ENCODE measurements around the gene RNF224. TPM values are rescaled to one million over a fixed set of nuclear protein-coding genes. Genes with fewer than 3 reads are reported as not detected.
A peak's percentile ranks its signal among the peaks of the same experiment; 100 is the strongest.

The RNF224 gene
- total and polyA plus RNA-seq, 2 experiments from 2014 or later = 0.63 TPM; not detected in 1

DNA sequence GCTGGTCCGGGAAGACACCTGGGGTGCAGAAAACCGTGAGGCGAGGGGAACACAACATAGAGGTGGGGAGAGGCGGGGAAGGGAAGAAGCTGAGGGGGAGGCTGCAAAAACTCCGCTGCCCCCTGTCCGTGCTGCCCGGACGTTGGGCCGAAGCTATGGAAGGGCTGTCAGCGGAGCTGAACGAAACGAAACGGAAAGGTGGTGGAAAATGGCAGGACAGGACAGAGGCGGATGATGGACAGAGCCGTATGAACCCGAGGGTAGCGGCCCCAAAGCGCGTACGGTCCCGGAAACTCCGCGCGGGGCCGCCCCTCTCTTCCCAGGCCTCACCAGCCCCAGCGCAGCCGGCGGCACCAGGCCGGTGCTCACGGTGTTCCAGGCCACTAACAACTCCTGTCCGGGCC lies 39.2 kb upstream of the RNF224 start:
- Histone ChIP-seq H2AFZ (peak overlapping the region; percentile 91; the same call in 1 of the 2 replicates), H3K27ac (ENCODE audit: low read depth) (no peak overlapping the region)
- H3K27ac Mint-ChIP-seq = peak overlapping the region; percentile 84; the same call in 1 of the 2 replicates

More for the DNA sequence above, 39.2 kb upstream of the RNF224 start:
- Histone ChIP-seq H3K4me3 (peak overlapping the region; percentile 94), H3K79me2 (replicated peaks; ENCODE audit: insufficient read depth) (peaks cover 25% of the 10 kb centered on the region), H3K36me3 (ENCODE audit: insufficient read depth) (no peaks in the 10 kb centered on the region), H3K4me2 (peak overlapping the region; percentile 93), H3K27me3 (ENCODE audit: insufficient read depth) (no peaks in the 10 kb centered on the region), H3F3A (replicated peaks; ENCODE audit: low read depth) (0 out of 2 replicates have a peak, but pooled peaks cover 4% of the 10 kb centered on the region), H3K9me2 (ENCODE audit: insufficient read depth) (no peaks in the 10 kb centered on the region), H4K20me1 (replicated peaks; ENCODE audit: insufficient read depth) (peaks cover 5% of the 10 kb centered on the region; the same call in 1 of the 2 replicates), H3K4me1 (ENCODE audit: insufficient read depth) (peaks cover 13% of the 10 kb centered on the region)
- Mint-ChIP-seq H3K4me1 (peaks cover 9% of the 10 kb centered on the region), H3K9me3 (no peaks in the 10 kb centered on the region), H3K4me3 (peak overlapping the region; percentile 91), H3K36me3 (ENCODE audit: low read depth) (peaks cover 17% of the 10 kb centered on the region), H3K27me3 (ENCODE audit: insufficient read depth, low read depth, poor library complexity) (peaks cover 13% of the 10 kb centered on the region)
- DNase-seq (ENCODE audit: low spot score) (no peak), ATAC-seq (peak; percentile 31)
- no peak for TF ChIP-seq REST (IDR thresholded peaks at IDR 0.05; ENCODE audit: unreplicated experiment)
- no peak for TF ChIP-seq STAT1 (IDR thresholded peaks at IDR 0.05; ENCODE audit: unreplicated experiment)
- TF ChIP-seq CTCF (conservative IDR thresholded peaks at IDR 0.05; ENCODE audit: low read depth in 2 of 2) = no peak
- no peak for TF ChIP-seq ZNF114 (CRISPR knock-in tag; IDR thresholded peaks at IDR 0.05)
- TF ChIP-seq ZNF331 (CRISPR knock-in tag; IDR thresholded peaks at IDR 0.05; ENCODE audit: low read depth) = no peak
- TF ChIP-seq CREB1 (CRISPR knock-in tag; IDR thresholded peaks at IDR 0.05; ENCODE audit: low read depth) = no peak
- TF ChIP-seq NANOG (IDR thresholded peaks at IDR 0.05; ENCODE audit: borderline replicate concordance) = no peak
- no peak for TF ChIP-seq JUNB (IDR thresholded peaks at IDR 0.05; ENCODE audit: unreplicated experiment)
- TF ChIP-seq, protein P1, sequence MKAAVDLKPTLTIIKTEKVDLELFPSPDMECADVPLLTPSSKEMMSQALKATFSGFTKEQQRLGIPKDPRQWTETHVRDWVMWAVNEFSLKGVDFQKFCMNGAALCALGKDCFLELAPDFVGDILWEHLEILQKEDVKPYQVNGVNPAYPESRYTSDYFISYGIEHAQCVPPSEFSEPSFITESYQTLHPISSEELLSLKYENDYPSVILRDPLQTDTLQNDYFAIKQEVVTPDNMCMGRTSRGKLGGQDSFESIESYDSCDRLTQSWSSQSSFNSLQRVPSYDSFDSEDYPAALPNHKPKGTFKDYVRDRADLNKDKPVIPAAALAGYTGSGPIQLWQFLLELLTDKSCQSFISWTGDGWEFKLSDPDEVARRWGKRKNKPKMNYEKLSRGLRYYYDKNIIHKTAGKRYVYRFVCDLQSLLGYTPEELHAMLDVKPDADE (IDR thresholded peaks at IDR 0.05) = no peak
- TF ChIP-seq POLR2AphosphoS5 (IDR thresholded peaks at IDR 0.05; ENCODE audit: low read depth) = no peak
- no peak for TF ChIP-seq ZNF462 (CRISPR knock-in tag; IDR thresholded peaks at IDR 0.05)
- TF ChIP-seq EZH2 (IDR thresholded peaks at IDR 0.05; ENCODE audit: low read depth, unreplicated experiment) = no peak
- TF ChIP-seq EZH2phosphoT487 (IDR thresholded peaks at IDR 0.05; ENCODE audit: unreplicated experiment) = no peak
